Fibroblast of upper back skin (primary cell): ENCODE results near the gene RXRA.
A peak's percentile ranks its signal among the peaks of the same experiment; 100 is the strongest.

ENCODE experiments used
- DNase-seq: peaks from one replicate; pipeline ENCODE4 v3.0.0-alpha.2; 2013

Gene RXRA

GRCh38 chr9:134340475-134341160 lies 14.4 kb downstream of the RXRA start:
- no peak for DNase-seq

- no peak for DNase-seq
Observed at GRCh38 chr9:134341306-134341705, 15.1 kb downstream of the RXRA start.

- DNase-seq = no peak
Observed at GRCh38 chr9:134341929-134342745, 15.9 kb downstream of the RXRA start.

GRCh38 chr9:134342746-134343115 lies 16.5 kb downstream of the RXRA start:
- no peak for DNase-seq

- no peak for DNase-seq
Observed at GRCh38 chr9:134343637-134344036, 17.4 kb downstream of the RXRA start.

- DNase-seq = peak; percentile 67
Observed at GRCh38 chr9:134344068-134344799, 18.0 kb downstream of the RXRA start.

GRCh38 chr9:134344800-134345310 lies 18.6 kb downstream of the RXRA start:
- DNase-seq = no peak

- DNase-seq = no peak
Observed at GRCh38 chr9:134345737-134346136, 19.5 kb downstream of the RXRA start.

- DNase-seq = peak; percentile 27
Observed at GRCh38 chr9:134346151-134346550, 19.9 kb downstream of the RXRA start.

- no peak for DNase-seq
Observed at GRCh38 chr9:134346840-134347583, 20.8 kb downstream of the RXRA start.

GRCh38 chr9:134347996-134348395 lies 21.7 kb downstream of the RXRA start:
- no peak for DNase-seq

GRCh38 chr9:134348404-134349155 lies 22.3 kb downstream of the RXRA start:
- DNase-seq = no peak

GRCh38 chr9:134349936-134350335 lies 23.7 kb downstream of the RXRA start:
- DNase-seq = no peak

- DNase-seq = no peak
Observed at GRCh38 chr9:134350416-134350994, 24.2 kb downstream of the RXRA start.

GRCh38 chr9:134351606-134352176 lies 25.4 kb downstream of the RXRA start:
- no peak for DNase-seq

- DNase-seq = no peak
Observed at GRCh38 chr9:134352247-134352933, 26.1 kb downstream of the RXRA start.

GRCh38 chr9:134353539-134353938 lies 27.3 kb downstream of the RXRA start:
- no peak for DNase-seq

- no peak for DNase-seq
Observed at GRCh38 chr9:134355158-134355557, 28.9 kb downstream of the RXRA start.

- DNase-seq = no peak
Observed at GRCh38 chr9:134355561-134356279, 29.5 kb downstream of the RXRA start.
